Hepatocyte (in vitro differentiated cells): ENCODE measurements around the gene RCC2.

ENCODE experiments used
- EZH2 ChIP-seq: fragments of 200-600 bp; sonication (generic); IDR thresholded peaks from 2 replicates; pipeline ENCODE4 v1.6.1; 2016; ENCODE audit warnings: antibody characterized with exemption, mild to moderate bottlenecking, borderline replicate concordance
- TF ChIP-seq, protein P1 (sequence below): fragments of 200-600 bp; sonication (generic); IDR thresholded peaks from 2 replicates; pipeline ENCODE4 v1.5.1; 2016; ENCODE audit warnings: antibody characterized with exemption, mild to moderate bottlenecking; ENCODE audit not compliant: poor library complexity

DNA sequence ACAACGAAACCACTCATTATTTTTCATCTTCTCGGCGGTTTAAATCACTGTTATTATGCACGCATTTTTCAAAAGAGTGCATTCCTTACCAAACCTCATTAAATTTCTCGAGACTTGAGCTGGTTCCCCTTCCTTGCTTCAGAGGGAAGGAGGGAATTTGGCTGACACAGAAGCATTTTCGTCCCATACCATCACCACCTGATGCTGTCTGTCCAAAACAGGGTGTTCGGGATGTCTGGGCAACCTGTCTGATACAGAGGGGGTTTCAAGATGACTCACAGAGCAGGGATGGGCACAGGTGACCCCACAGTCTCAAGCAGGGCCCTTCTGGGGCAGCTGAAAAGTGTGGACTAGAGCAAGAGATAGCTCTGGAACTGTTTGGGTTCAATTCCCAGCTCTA is 12.3 kb upstream of the RCC2 start:
- TF ChIP-seq, protein P1, sequence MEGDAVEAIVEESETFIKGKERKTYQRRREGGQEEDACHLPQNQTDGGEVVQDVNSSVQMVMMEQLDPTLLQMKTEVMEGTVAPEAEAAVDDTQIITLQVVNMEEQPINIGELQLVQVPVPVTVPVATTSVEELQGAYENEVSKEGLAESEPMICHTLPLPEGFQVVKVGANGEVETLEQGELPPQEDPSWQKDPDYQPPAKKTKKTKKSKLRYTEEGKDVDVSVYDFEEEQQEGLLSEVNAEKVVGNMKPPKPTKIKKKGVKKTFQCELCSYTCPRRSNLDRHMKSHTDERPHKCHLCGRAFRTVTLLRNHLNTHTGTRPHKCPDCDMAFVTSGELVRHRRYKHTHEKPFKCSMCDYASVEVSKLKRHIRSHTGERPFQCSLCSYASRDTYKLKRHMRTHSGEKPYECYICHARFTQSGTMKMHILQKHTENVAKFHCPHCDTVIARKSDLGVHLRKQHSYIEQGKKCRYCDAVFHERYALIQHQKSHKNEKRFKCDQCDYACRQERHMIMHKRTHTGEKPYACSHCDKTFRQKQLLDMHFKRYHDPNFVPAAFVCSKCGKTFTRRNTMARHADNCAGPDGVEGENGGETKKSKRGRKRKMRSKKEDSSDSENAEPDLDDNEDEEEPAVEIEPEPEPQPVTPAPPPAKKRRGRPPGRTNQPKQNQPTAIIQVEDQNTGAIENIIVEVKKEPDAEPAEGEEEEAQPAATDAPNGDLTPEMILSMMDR = no peak
- no peak for TF ChIP-seq EZH2
